Transverse colon (tissue), 4 donors: ENCODE results near the gene CCNB2. TPM values are rescaled to one million over a fixed set of nuclear protein-coding genes. Genes with fewer than 3 reads are reported as not detected.

Experiments
- DNase-seq: peaks from one replicate; pipeline ENCODE4 v3.0.0-alpha.2; 2019
- H3K27ac ChIP-seq, 4 donors: fragments of 200-600 bp; sonication (generic); 2 replicates each; pipeline ENCODE4 v1.5.1; 2016 to 2018; ENCODE audit warnings: inconsistent platforms in 4 of 4
- H3K27me3 ChIP-seq: fragments of 200-600 bp; sonication (generic); 2 replicates; pipeline ENCODE4 v1.5.1; 2017; ENCODE audit warnings: inconsistent platforms
- H3K36me3 ChIP-seq, 4 donors: fragments of 200-600 bp; sonication (generic); 2 replicates each; pipeline ENCODE4 v1.5.1; 2017 to 2019; ENCODE audit warnings: inconsistent platforms in 4 of 4
- H3K4me1 ChIP-seq, 4 donors: fragments of 200-600 bp; sonication (generic); 2 replicates each; pipeline ENCODE4 v1.5.1; 2017 to 2020; ENCODE audit warnings: inconsistent platforms in 4 of 4
- H3K4me3 ChIP-seq, 4 donors: fragments of 200-600 bp; sonication (generic); 1 replicate in 1 of 4; 2 replicates in 3 of 4; pipeline versions ENCODE4 v1.5.1 to v1.6.1; 2017 to 2019; ENCODE audit warnings: inconsistent platforms in 4 of 4
- H3K9me3 ChIP-seq, 2 donors: fragments of 200-600 bp; sonication (generic); 2 replicates each; pipeline ENCODE4 v1.5.1; 2017 to 2019; ENCODE audit warnings: inconsistent platforms in 2 of 2
- CTCF ChIP-seq, 5 experiments: fragments of 200-600 bp in 3 of 5; fragments of 450-650 bp in 2 of 5; sonication (generic) in 3 of 5; IDR thresholded peaks; 1 replicate in 2 of 5; 2 replicates in 3 of 5; pipeline ENCODE4 v1.5.1; 2016 to 2017; ENCODE audit warnings: antibody characterized with exemption in 5 of 5, inconsistent platforms in 3 of 5, mild to moderate bottlenecking in 2 of 5, moderate library complexity in 1 of 5
- EP300 ChIP-seq: sonication (generic); formaldehyde crosslinking; IDR thresholded peaks from one replicate; pipeline ENCODE4 v1.6.1; 2017; ENCODE audit warnings: antibody characterized with exemption, low read depth
- POLR2A ChIP-seq: fragments of 450-650 bp; IDR thresholded peaks from one replicate; pipeline ENCODE4 v1.6.1; 2016; ENCODE audit warnings: antibody characterized with exemption, mild to moderate bottlenecking, moderate library complexity
- POLR2AphosphoS5 ChIP-seq, 3 donors: sonication (generic); formaldehyde crosslinking; IDR thresholded peaks; one replicate each; pipeline ENCODE4 v1.6.1; 2016; ENCODE audit warnings: antibody characterized with exemption in 3 of 3
- WGBS, 2 donors: methylation state at CpG; one replicate each; pipeline ENCODE4 v1.1.5; 2018; ENCODE audit warnings: low coverage in 1 of 2; 5-methylcytosine and 5-hydroxymethylcytosine counted together
- in situ Hi-C, 4 donors: fragments of 200-750 bp; cut with MboI; loops; one replicate each; pipeline versions ENCODE4 v1.15.0 to v1.15.1; 2017; ENCODE audit warnings: low sequenced_read_pairs in 3 of 4, low pct_ligation_motif_present in 1 of 4, low pct_unique_long_range_greater_than_20kb in 1 of 4
- intact Hi-C: fragments of 100-400 bp; cut with DNase I; formaldehyde crosslinking; loops from one replicate; pipeline ENCODE4 v1.15.1; 2023; ENCODE audit warnings: low total_unique reads
- total RNA-seq, 4 donors: library from RNA; depleted of rRNA; stranded (reverse); fragments of >200 nt; gene quantifications; one replicate each; pipeline ENCODE4 v1.1.0, GENCODE V29; 2016

Gene CCNB2
- total RNA-seq, 4 donors from 2014 or later, result 1.9 to 132 (median 6.4) TPM

DNA sequence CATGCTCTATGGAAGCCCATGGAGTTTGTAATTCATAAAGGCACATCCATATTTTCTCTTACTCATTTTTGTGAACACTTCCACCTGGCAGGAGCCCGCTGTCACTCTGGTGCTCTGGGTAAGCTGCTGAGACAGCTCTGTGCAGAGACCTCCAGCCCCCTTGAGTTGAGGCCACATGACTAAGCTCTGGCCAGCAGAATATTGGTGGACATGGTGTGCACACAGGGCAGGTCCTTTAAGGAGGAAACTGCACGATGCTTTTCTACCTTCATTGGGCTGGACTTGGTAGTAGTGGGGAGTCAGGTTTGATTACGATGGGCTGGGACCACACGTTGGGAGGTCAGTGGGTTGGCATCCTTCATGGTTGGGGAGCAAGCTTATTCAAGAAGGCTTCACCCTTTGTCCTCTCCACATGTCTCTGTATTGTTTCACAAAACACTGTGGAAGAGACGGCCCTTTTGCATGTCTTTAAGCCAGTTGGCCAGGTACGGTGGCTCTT is 29.0 kb downstream of the CCNB2 start:
- H3K9me3 ChIP-seq, result peaks cover 0 to 11% of the 10 kb centered on the region in 2 donors
- intact Hi-C loops, result no loop called here
- no peak for TF ChIP-seq EP300
- no peak for TF ChIP-seq POLR2AphosphoS5 (IDR thresholded peaks at IDR 0.05)
- peaks cover 0 to 30% (median 19%) of the 10 kb centered on the region in 4 donors for H3K4me1 ChIP-seq
- H3K27me3 ChIP-seq, result no peaks in the 10 kb centered on the region
- in situ Hi-C loops, result no loop called here
- peak overlapping the region in 2 of 4 donors; percentile 49 to 79 for H3K27ac ChIP-seq
- H3K36me3 ChIP-seq, result peaks cover 0 to 14% (median 2%) of the 10 kb centered on the region in 4 donors
- WGBS, 2 donors, result 93% methylated on average over 6 of the region's 6 CpGs; no CpG with 5 or more reads in 1 of the 2 donors
- no peak for DNase-seq
- no peak overlapping the region for H3K4me3 ChIP-seq

GRCh38 chr15:59137566-59137965 is 32.6 kb downstream of the CCNB2 start:
- intact Hi-C loops, result no loop called here

DNA sequence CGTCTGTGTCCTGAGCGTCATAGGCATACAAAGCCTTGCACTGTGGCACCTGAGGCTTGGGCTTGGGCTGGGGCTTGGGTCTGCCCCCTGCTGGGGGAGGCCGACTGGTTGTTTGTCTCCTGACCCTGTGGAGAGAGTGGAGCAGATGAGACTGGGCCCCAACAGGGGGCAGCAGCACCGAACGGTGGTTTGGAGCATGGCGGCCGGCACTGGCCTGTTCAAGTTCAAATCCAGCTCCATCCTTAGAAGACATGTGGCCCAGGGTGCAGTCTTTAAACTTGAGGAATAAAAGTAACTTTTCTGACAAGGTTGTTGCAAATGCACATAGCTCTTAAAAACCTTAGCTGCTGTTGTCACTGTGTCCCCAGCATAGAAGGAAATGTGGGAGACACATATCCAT is 33.3 kb downstream of the CCNB2 start:
- 74 to 89% methylated on average over 5 to 7 of the region's 7 CpGs for WGBS, 2 donors
- DNase-seq, result peak; percentile 59
- no peak overlapping the region for H3K27ac ChIP-seq
- intact Hi-C loops, result no loop called here
- no peaks in the 10 kb centered on the region for H3K27me3 ChIP-seq
- TF ChIP-seq CTCF (IDR thresholded peaks at IDR 0.05) (peak; percentile 37 to 60 (median 50)), POLR2AphosphoS5 (IDR thresholded peaks at IDR 0.05) (no peak)
- H3K4me1 ChIP-seq, result peaks cover 0 to 14% (median 4%) of the 10 kb centered on the region in 4 donors
- H3K36me3 ChIP-seq, result peaks cover 0 to 14% (median 2%) of the 10 kb centered on the region in 4 donors
- no peaks in the 10 kb centered on the region for H3K9me3 ChIP-seq
- H3K4me3 ChIP-seq, result no peak overlapping the region
- in situ Hi-C loops, result no loop called here

More at GRCh38 chr15:59137566-59137965, 32.6 kb downstream of the CCNB2 start:
- H3K27me3 ChIP-seq, result no peaks in the 10 kb centered on the region
- in situ Hi-C loops, result no loop called here
- H3K4me3 ChIP-seq, result no peak overlapping the region
- no peak for TF ChIP-seq POLR2A
- no peak for TF ChIP-seq CTCF (IDR thresholded peaks at IDR 0.05)
- no peak for TF ChIP-seq EP300
- TF ChIP-seq POLR2AphosphoS5 (IDR thresholded peaks at IDR 0.05), result no peak
- no peaks in the 10 kb centered on the region for H3K9me3 ChIP-seq
- no peak overlapping the region for H3K27ac ChIP-seq
- no peak for DNase-seq
- H3K36me3 ChIP-seq, result peaks cover 0 to 14% (median 2%) of the 10 kb centered on the region in 4 donors
- H3K4me1 ChIP-seq, result peaks cover 0 to 21% (median 11%) of the 10 kb centered on the region in 4 donors
- WGBS, 2 donors, result 61 to 70% methylated on average over 1 to 2 of the region's 2 CpGs

GRCh38 chr15:59140422-59141226 is 35.7 kb downstream of the CCNB2 start:
- WGBS, 2 donors, result 82 to 96% methylated on average over 3 to 9 of the region's 9 CpGs
- H3K4me3 ChIP-seq, result no peak overlapping the region
- intact Hi-C loops (no loop called here), in situ Hi-C loops (no loop called here)
- DNase-seq, result peak; percentile 45
- H3K27ac ChIP-seq, result peak overlapping the region in 1 of 4 donors; percentile 46
- no peak for TF ChIP-seq EP300
- no peak for TF ChIP-seq POLR2AphosphoS5 (IDR thresholded peaks at IDR 0.05)
- TF ChIP-seq CTCF (IDR thresholded peaks at IDR 0.05), result no peak
- peaks cover 0 to 8% (median 2%) of the 10 kb centered on the region in 4 donors for H3K4me1 ChIP-seq
- peaks cover 0 to 12% (median 6%) of the 10 kb centered on the region in 4 donors for H3K36me3 ChIP-seq
- H3K9me3 ChIP-seq, result no peaks in the 10 kb centered on the region
- no peaks in the 10 kb centered on the region for H3K27me3 ChIP-seq
